BLaER1 treated with 17β-estradiol and CSF1 and Interleukin-3, amounts not matched to agents 10 nM and 100 nM (cell line): ENCODE results near the gene HYAL3.
A peak's percentile ranks its signal among the peaks of the same experiment; 100 is the strongest.

Experiments
- H3K27ac ChIP-seq, 11 experiments: shearing (Covaris generic); formaldehyde crosslinking; 2 replicates each; pipeline ENCODE4 v1.8.1; 2022
- H3K27me3 ChIP-seq, 11 experiments: shearing (Covaris generic); formaldehyde crosslinking; 2 replicates each; pipeline ENCODE4 v1.8.1; 2022
- H3K36me3 ChIP-seq, 11 experiments: shearing (Covaris generic); formaldehyde crosslinking; 2 replicates each; pipeline ENCODE4 v1.8.1; 2022
- H3K4me1 ChIP-seq, 10 experiments: shearing (Covaris generic); formaldehyde crosslinking; 2 replicates each; pipeline ENCODE4 v1.8.1; 2022
- H3K4me2 ChIP-seq, 11 experiments: shearing (Covaris generic); formaldehyde crosslinking; 2 replicates each; pipeline ENCODE4 v1.8.1; 2022
- H3K4me3 ChIP-seq, 10 experiments: shearing (Covaris generic); formaldehyde crosslinking; 2 replicates each; pipeline ENCODE4 v1.8.1; 2022
- H3K9ac ChIP-seq, 11 experiments: shearing (Covaris generic); formaldehyde crosslinking; 2 replicates each; pipeline ENCODE4 v1.8.1; 2022
- H3K9me3 ChIP-seq, 11 experiments: shearing (Covaris generic); formaldehyde crosslinking; replicated peaks in 1 of 11; 2 replicates each; pipeline ENCODE4 v1.8.1; 2022
- H4K20me1 ChIP-seq, 11 experiments: shearing (Covaris generic); formaldehyde crosslinking; 2 replicates each; pipeline ENCODE4 v1.8.1; 2022
- Cebpa-rat ChIP-seq, 11 experiments: shearing (Covaris generic); IDR thresholded peaks; 2 replicates each; pipeline ENCODE4 v1.8.1; 2022

HYAL3 gene

DNA sequence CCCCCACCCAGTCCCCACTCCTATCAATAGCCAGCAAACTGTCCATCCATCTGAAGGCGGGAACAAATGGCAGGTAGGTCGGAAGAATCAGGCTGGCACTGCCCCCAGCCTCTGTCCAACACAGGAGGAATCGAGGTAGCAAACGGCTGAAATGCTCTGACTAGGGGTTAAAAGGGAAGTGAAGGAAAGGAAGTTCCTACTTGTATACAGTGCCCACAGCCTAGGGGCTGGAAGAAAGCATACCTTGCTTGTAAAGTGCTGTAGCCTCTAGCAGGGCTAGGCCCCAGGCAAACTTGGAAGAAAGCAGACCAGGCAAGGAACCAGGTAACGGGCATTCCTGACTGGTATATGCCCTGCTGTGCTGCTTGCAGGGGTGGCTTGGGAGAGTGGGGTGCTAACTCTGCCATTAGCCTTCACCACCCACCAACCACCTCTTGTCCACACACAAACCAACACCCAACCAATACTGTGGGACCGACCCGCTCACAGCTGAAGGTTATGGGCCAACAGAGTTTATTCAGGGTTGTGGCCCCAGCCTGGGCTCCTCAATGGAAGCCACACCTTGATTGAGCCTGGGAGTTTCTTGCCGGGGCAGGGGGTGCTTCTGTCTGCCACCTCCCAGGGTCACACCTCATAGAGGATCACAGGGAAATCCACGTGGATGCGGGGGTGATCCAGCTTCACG, 26.4 kb upstream of the HYAL3 start:
- no peak for TF ChIP-seq Cebpa-rat (IDR thresholded peaks at IDR 0.05)
- peaks cover 25 to 51% (median 35%) of the 10 kb centered on the region in 11 experiments for H3K36me3 ChIP-seq
- peaks cover 46 to 81% (median 65%) of the 10 kb centered on the region in 10 experiments for H3K4me1 ChIP-seq
- peak overlapping the region in 9 of 11 experiments; percentile 15 to 93 (median 85); a peak in 10 of 22 replicates for H3K9ac ChIP-seq
- no peaks in the 10 kb centered on the region for H3K9me3 ChIP-seq
- peak overlapping the region in 5 of 11 experiments; percentile 10 to 98 (median 97); a peak in 7 of 22 replicates for H3K4me2 ChIP-seq
- no peak overlapping the region for H3K27ac ChIP-seq
- H4K20me1 ChIP-seq: peaks cover 13 to 45% (median 26%) of the 10 kb centered on the region in 11 experiments; a peak in 20 of 22 replicates
- H3K27me3 ChIP-seq: no peaks in the 10 kb centered on the region
- no peak overlapping the region for H3K4me3 ChIP-seq

GRCh38 chr3:50325113-50325480, 25.9 kb upstream of the HYAL3 start:
- H3K9ac ChIP-seq: peak overlapping the region in 6 of 11 experiments; percentile 15 to 93 (median 76); a peak in 4 of 22 replicates

DNA sequence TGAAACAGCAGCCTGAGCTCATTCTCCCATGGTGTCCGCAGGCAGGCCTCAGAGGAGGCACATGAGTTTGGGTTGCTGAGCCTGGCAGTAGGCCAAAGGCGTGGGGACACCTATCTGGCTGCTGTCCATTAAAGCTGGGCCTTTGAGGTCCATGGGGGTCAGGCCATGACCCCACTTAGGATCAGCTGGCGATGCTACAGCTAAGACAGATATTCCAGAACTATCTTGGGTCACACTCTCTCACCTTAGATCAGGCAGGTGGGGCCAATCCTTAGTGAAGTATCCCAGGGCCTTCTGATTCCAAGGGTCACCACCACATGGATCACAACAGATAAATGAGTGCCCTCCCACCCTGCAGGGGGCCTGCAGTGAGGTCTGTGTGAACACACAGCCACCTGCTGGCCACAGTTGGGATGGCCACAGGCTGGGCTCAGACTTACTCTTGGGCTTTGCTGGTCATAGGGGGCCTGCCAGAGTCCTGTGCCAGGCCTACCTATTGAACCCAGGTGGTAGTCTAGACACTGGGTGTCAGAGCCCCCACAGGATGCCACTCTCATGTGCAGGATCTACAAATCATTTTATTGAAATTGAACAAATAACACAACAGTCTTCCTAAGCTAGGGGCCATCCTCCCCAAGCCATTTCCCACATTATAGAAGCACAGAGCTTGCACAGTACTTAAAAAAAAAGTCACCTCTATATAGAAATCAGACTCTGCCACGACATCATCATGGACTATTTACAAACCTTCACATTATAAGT, 25.3 kb upstream of the HYAL3 start:
- Histone ChIP-seq H3K4me3 (no peak overlapping the region), H3K9ac (peak overlapping the region in 10 of 11 experiments; percentile 3 to 99 (median 42); a peak in 6 of 22 replicates), H3K4me2 (peak overlapping the region in 7 of 11 experiments; percentile 90 to 98 (median 97); a peak in 13 of 22 replicates), H3K27me3 (no peaks in the 10 kb centered on the region), H4K20me1 (peaks cover 3 to 45% (median 24%) of the 10 kb centered on the region in 11 experiments; a peak in 18 of 22 replicates), H3K36me3 (peaks cover 13 to 45% (median 27%) of the 10 kb centered on the region in 11 experiments), H3K27ac (peak overlapping the region in 3 of 11 experiments; percentile 31 to 52 (median 42); a peak in 2 of 22 replicates), H3K9me3 (no peaks in the 10 kb centered on the region), H3K4me1 (peaks cover 56 to 82% (median 71%) of the 10 kb centered on the region in 10 experiments)
- TF ChIP-seq Cebpa-rat (IDR thresholded peaks at IDR 0.05): no peak

More at GRCh38 chr3:50325113-50325480, 25.9 kb upstream of the HYAL3 start:
- Histone ChIP-seq H3K36me3 (peaks cover 19 to 46% (median 30%) of the 10 kb centered on the region in 11 experiments), H3K27me3 (no peaks in the 10 kb centered on the region), H3K4me1 (peaks cover 51 to 81% (median 68%) of the 10 kb centered on the region in 10 experiments), H3K4me3 (no peak overlapping the region), H3K4me2 (peak overlapping the region in 3 of 11 experiments; percentile 97 to 98 (median 98); a peak in 4 of 22 replicates), H3K27ac (no peak overlapping the region), H3K9me3 (no peaks in the 10 kb centered on the region), H4K20me1 (peaks cover 7 to 45% (median 26%) of the 10 kb centered on the region in 11 experiments; a peak in 20 of 22 replicates)
- no peak for TF ChIP-seq Cebpa-rat (IDR thresholded peaks at IDR 0.05)

DNA sequence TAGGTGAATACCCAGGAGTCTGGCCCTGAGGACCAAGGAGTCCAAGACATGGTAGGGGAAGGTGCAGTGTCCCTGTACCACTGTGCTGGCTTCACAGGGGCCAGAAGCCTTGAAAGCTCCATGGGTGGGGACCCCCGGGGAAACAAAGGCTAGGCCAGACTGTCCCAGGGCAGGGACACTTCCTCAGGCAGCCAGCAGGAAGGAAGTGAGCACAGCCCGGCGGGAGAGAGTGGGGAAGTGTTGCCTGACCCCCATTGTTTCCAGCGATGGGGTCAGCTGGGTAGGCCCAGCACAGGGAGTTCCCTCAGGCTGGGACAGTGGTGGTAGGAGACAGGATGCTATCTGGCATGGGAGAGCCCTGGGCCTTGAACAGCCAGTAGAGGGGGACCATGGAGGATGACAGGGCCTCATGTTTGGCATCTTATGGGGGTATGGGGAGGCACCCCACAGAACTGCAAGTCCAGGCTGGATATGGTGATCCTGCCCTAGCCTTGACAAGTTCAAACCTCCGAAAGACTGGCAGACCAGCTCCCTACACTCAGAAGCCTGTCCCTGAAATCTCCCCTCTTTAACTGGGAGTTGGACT, 24.5 kb upstream of the HYAL3 start:
- Histone ChIP-seq H3K4me1 (peaks cover 61 to 82% (median 73%) of the 10 kb centered on the region in 10 experiments), H3K9me3 (no peaks in the 10 kb centered on the region), H3K4me2 (peak overlapping the region; percentile 90 to 99 (median 97); a peak in 21 of 22 replicates), H3K9ac (peak overlapping the region; percentile 3 to 99 (median 47); a peak in 20 of 22 replicates), H3K36me3 (peaks cover 7 to 45% (median 31%) of the 10 kb centered on the region in 11 experiments; a peak in 21 of 22 replicates), H4K20me1 (peaks cover 0 to 50% (median 25%) of the 10 kb centered on the region in 11 experiments; a peak in 16 of 22 replicates), H3K27ac (peak overlapping the region in 9 of 11 experiments; percentile 15 to 55 (median 43); a peak in 14 of 22 replicates), H3K27me3 (no peaks in the 10 kb centered on the region), H3K4me3 (0 out of 20 replicates have a peak overlapping the region, but pooled peaks of 1 of the 10 experiments have one; percentile 13)
- TF ChIP-seq Cebpa-rat (IDR thresholded peaks at IDR 0.05): no peak

GRCh38 chr3:50323092-50323600, 23.9 kb upstream of the HYAL3 start:
- no peak for TF ChIP-seq Cebpa-rat (IDR thresholded peaks at IDR 0.05)
- 0 out of 20 replicates have a peak overlapping the region, but pooled peaks of 1 of the 10 experiments have one; percentile 13 for H3K4me3 ChIP-seq
- peaks cover 7 to 50% (median 37%) of the 10 kb centered on the region in 11 experiments; a peak in 21 of 22 replicates for H3K36me3 ChIP-seq
- peak overlapping the region in 9 of 11 experiments; percentile 15 to 99 (median 45); a peak in 14 of 22 replicates for H3K27ac ChIP-seq
- H3K4me1 ChIP-seq: peaks cover 62 to 83% (median 76%) of the 10 kb centered on the region in 10 experiments
- peak overlapping the region; percentile 11 to 99 (median 58); a peak in 20 of 22 replicates for H3K9ac ChIP-seq
- no peaks in the 10 kb centered on the region for H3K27me3 ChIP-seq
- H3K4me2 ChIP-seq: peak overlapping the region; percentile 90 to 99 (median 97); a peak in 21 of 22 replicates
- H4K20me1 ChIP-seq: peaks cover 0 to 56% (median 28%) of the 10 kb centered on the region in 11 experiments; a peak in 17 of 22 replicates
- no peaks in the 10 kb centered on the region for H3K9me3 ChIP-seq

DNA sequence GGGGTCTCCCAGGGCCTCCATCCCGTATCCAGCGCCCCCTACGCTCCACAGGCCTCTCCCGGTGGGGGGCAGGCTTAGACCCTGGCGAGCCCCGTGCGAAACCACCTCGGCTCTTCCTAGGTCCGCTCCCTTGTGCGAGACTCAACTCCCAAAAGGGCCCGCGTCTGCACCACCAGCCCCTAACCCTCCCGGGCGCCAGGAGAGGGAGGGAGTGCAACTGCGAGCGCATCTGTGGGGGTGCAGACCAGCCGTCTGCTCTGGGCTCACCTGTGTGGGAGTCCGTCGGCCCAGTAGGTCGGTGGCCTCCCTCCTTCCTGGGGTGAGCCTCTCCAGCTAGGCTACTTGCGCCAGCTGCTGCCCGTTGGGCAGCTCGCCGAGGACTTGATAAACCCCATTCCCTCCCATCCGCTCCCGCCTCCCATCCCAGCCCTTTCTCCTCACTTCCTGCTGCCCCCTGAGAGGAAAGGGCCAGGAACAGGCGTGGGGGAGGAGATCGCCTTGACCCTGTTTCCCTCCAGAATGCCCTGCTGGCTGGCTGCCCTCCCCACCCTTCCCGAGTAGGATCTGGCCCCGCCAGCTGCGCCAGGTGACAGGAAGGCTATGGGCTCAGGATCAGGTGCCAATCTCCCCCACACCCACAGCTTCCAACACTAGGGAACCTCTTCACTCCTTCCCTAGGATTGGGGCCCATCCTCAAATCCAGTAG, 23.3 kb upstream of the HYAL3 start, which contains the start of gene HYAL2:
Gene HYAL2 (minus strand): TSS at position 360 of the 706 bp plus-strand sequence. CDS start 2,256 bp downstream, outside the sequence.
- peak within 1 kb of the TSS; percentile 90 to 99 (median 97) for H3K4me2 ChIP-seq
- no peaks in the 10 kb centered on the region for H3K9me3 ChIP-seq
- H3K27ac ChIP-seq: peak within 1 kb of the TSS; percentile 94 to 100 (median 99)
- H4K20me1 ChIP-seq: peaks cover 0 to 58% (median 34%) of the 10 kb centered on the region in 11 experiments; a peak in 17 of 22 replicates
- H3K4me1 ChIP-seq: peaks cover 68 to 89% (median 81%) of the 10 kb centered on the region in 10 experiments
- H3K4me3 ChIP-seq: peak within 1 kb of the TSS; percentile 73 to 89 (median 78)
- H3K9ac ChIP-seq: peak within 1 kb of the TSS; percentile 93 to 100 (median 99)
- TF ChIP-seq Cebpa-rat (IDR thresholded peaks at IDR 0.05): no peak
- H3K36me3 ChIP-seq: peaks cover 11 to 56% (median 43%) of the 10 kb centered on the region in 11 experiments; a peak in 21 of 22 replicates
- no peaks in the 10 kb centered on the region for H3K27me3 ChIP-seq

DNA sequence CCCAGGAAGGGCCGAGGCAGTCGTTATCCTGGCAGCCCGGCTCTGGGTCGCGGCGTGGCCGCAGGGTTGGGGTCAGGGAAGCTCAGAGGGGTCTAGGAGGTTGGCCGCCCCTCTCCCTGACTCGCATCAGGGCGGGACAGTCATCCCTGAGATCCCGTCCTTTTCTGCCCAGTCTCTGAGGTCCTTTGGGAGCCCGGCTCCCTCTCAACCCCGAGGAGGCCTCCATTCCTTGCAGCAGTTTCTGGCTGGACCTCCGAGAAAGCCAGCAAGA, 22.8 kb upstream of the HYAL3 start:
- peak overlapping the region; percentile 93 to 100 (median 99); a peak in 21 of 22 replicates for H3K9ac ChIP-seq
- H3K4me2 ChIP-seq: peak overlapping the region; percentile 90 to 99 (median 97)
- no peaks in the 10 kb centered on the region for H3K9me3 ChIP-seq
- H3K27ac ChIP-seq: peak overlapping the region; percentile 94 to 100 (median 99); a peak in 20 of 22 replicates
- peaks cover 68 to 89% (median 81%) of the 10 kb centered on the region in 10 experiments for H3K4me1 ChIP-seq
- H4K20me1 ChIP-seq: peaks cover 0 to 58% (median 35%) of the 10 kb centered on the region in 11 experiments; a peak in 17 of 22 replicates
- H3K27me3 ChIP-seq: no peaks in the 10 kb centered on the region
- TF ChIP-seq Cebpa-rat (IDR thresholded peaks at IDR 0.05): no peak
- peak overlapping the region; percentile 73 to 89 (median 78) for H3K4me3 ChIP-seq
- peaks cover 16 to 61% (median 48%) of the 10 kb centered on the region in 11 experiments; a peak in 21 of 22 replicates for H3K36me3 ChIP-seq
